Upper lobe of left lung (tissue), 4 donors: ENCODE results near the gene SORCS1.

Source experiments
- POLR2AphosphoS5 ChIP-seq, 2 donors: sonication (generic); formaldehyde crosslinking; IDR thresholded peaks; one replicate each; pipeline ENCODE4 v1.5.1; 2017; ENCODE audit warnings: antibody characterized with exemption in 2 of 2
- TF ChIP-seq, protein P1 (sequence below), 6 experiments: fragments of 450-650 bp in 4 of 6; fragments of 200-600 bp in 2 of 6; sonication (generic) in 2 of 6; IDR thresholded peaks; one replicate each; pipeline ENCODE4 v1.5.1; 2016 to 2019; ENCODE audit warnings: antibody characterized with exemption in 6 of 6

DNA sequence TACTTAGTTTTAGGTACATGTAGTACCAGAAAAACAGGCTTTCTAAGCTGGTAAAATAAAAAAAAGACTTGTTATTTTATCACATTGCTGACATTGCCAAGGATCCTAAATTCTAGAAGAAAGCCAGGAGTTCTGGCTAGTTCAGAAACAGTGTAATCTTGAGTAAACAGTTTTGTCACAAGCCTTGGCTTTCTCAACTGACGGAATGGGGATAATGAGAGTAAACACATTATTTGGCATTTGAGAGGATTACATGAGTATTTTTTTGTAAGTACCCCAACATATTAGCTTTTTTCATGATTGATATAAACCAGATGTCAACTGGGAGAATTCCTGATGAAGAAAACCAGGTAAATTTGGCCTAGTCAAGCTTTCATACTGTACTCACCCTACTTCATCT, 269.8 kb downstream of the SORCS1 start:
- TF ChIP-seq POLR2AphosphoS5 (IDR thresholded peaks at IDR 0.05) = no peak
- TF ChIP-seq, protein P1, sequence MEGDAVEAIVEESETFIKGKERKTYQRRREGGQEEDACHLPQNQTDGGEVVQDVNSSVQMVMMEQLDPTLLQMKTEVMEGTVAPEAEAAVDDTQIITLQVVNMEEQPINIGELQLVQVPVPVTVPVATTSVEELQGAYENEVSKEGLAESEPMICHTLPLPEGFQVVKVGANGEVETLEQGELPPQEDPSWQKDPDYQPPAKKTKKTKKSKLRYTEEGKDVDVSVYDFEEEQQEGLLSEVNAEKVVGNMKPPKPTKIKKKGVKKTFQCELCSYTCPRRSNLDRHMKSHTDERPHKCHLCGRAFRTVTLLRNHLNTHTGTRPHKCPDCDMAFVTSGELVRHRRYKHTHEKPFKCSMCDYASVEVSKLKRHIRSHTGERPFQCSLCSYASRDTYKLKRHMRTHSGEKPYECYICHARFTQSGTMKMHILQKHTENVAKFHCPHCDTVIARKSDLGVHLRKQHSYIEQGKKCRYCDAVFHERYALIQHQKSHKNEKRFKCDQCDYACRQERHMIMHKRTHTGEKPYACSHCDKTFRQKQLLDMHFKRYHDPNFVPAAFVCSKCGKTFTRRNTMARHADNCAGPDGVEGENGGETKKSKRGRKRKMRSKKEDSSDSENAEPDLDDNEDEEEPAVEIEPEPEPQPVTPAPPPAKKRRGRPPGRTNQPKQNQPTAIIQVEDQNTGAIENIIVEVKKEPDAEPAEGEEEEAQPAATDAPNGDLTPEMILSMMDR (IDR thresholded peaks at IDR 0.05) = no peak
